ENCODE results near the gene ADARB1. TPM values are rescaled to one million over a fixed set of nuclear protein-coding genes. Genes with fewer than 3 reads are reported as not detected.

Gene ADARB1
- total RNA-seq, 2 experiments from 2014 or later, result 6.6 to 20.5 TPM

GRCh38 chr21:45166931-45167330 lies 92.6 kb downstream of the ADARB1 start:
- Histone ChIP-seq H3K4me2 (ENCODE audit: low read length) (no peak overlapping the region), H3K27ac (ENCODE audit: low read depth, low read length, poor library complexity, severe bottlenecking) (no peak overlapping the region), H3K4me1 (ENCODE audit: insufficient read depth, low read length, poor library complexity, severe bottlenecking) (no peaks in the 10 kb centered on the region), H3K79me2 (ENCODE audit: insufficient read depth, low read depth, low read length) (no peaks in the 10 kb centered on the region), H3K4me3 (ENCODE audit: low read depth, low read length, poor library complexity, severe bottlenecking) (no peak overlapping the region), H3K9me3 (ENCODE audit: low read length) (no peaks in the 10 kb centered on the region), H2AFZ (ENCODE audit: low read length) (no peak overlapping the region), H3K9me2 (ENCODE audit: insufficient read depth, low read length) (no peaks in the 10 kb centered on the region), H3K36me3 (ENCODE audit: insufficient read depth, low read length) (no peaks in the 10 kb centered on the region), H4K20me1 (ENCODE audit: insufficient read depth, low read length) (no peaks in the 10 kb centered on the region)
- intact Hi-C loops (cut with micrococcal nuclease; ENCODE audit: unreplicated experiment), result no loop called here
- no TSS peak for BruUV-seq (replicated peaks)
- TF ChIP-seq, protein P1, sequence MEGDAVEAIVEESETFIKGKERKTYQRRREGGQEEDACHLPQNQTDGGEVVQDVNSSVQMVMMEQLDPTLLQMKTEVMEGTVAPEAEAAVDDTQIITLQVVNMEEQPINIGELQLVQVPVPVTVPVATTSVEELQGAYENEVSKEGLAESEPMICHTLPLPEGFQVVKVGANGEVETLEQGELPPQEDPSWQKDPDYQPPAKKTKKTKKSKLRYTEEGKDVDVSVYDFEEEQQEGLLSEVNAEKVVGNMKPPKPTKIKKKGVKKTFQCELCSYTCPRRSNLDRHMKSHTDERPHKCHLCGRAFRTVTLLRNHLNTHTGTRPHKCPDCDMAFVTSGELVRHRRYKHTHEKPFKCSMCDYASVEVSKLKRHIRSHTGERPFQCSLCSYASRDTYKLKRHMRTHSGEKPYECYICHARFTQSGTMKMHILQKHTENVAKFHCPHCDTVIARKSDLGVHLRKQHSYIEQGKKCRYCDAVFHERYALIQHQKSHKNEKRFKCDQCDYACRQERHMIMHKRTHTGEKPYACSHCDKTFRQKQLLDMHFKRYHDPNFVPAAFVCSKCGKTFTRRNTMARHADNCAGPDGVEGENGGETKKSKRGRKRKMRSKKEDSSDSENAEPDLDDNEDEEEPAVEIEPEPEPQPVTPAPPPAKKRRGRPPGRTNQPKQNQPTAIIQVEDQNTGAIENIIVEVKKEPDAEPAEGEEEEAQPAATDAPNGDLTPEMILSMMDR (conservative IDR thresholded peaks at IDR 0.05; ENCODE audit: low read length), result no peak
- no peak for TF ChIP-seq EZH2phosphoT487 (IDR thresholded peaks at IDR 0.05; ENCODE audit: borderline replicate concordance, low read depth, low read length)
- ChIA-PET POLR2A (interaction anchor here (0.6 kb wide), 1 partner anchor 475 kb away, joined by 3 read pairs; no protein-coding TSS in a partner anchor), CTCF (ENCODE audit: unreplicated experiment) (no interaction called here)
- no peak for DNase-seq (ENCODE audit: low spot score)

DNA sequence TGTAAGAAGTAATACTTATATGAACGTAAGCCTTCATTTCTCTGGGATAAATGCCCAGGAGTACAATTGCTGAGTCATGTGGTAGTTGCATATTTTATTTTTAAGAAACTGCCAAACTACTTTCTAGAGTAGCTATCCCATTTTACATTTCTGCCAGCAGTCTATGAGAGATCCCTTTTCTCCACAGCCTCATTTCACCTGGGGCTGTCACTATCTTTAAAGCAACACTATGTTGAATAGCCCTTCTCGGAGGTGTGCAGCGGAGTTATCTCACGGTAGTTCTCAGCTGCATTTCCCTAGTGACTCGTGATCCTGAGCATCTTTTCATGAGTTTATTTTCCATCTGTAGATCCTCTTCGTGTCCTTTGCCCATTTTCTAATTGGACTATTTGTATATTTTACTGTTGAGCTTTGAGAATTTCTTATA lies 93.4 kb downstream of the ADARB1 start:
- no peaks in the 10 kb centered on the region for H3K9me2 ChIP-seq (ENCODE audit: insufficient read depth, low read length)
- H3K27ac ChIP-seq (ENCODE audit: low read depth, low read length, poor library complexity, severe bottlenecking), result no peak overlapping the region
- no peak overlapping the region for H3K4me2 ChIP-seq (ENCODE audit: low read length)
- intact Hi-C loops (cut with micrococcal nuclease; ENCODE audit: unreplicated experiment), result no loop called here
- no TSS peak for BruUV-seq (replicated peaks)
- H2AFZ ChIP-seq (ENCODE audit: low read length), result no peak overlapping the region
- no peak overlapping the region for H3K4me3 ChIP-seq (ENCODE audit: low read depth, low read length, poor library complexity, severe bottlenecking)
- POLR2A ChIA-PET, result interaction anchor here (0.6 kb wide), 1 partner anchor 710 kb away, joined by 3 read pairs; no protein-coding TSS in a partner anchor
- TF ChIP-seq, protein P1 (conservative IDR thresholded peaks at IDR 0.05; ENCODE audit: low read length), result no peak
- TF ChIP-seq EZH2phosphoT487 (IDR thresholded peaks at IDR 0.05; ENCODE audit: borderline replicate concordance, low read depth, low read length), result no peak
- H3K4me1 ChIP-seq (ENCODE audit: insufficient read depth, low read length, poor library complexity, severe bottlenecking), result no peaks in the 10 kb centered on the region
- no peaks in the 10 kb centered on the region for H3K79me2 ChIP-seq (ENCODE audit: insufficient read depth, low read depth, low read length)
- no peaks in the 10 kb centered on the region for H4K20me1 ChIP-seq (ENCODE audit: insufficient read depth, low read length)
- no peak for DNase-seq (ENCODE audit: low spot score)
- CTCF ChIA-PET (ENCODE audit: unreplicated experiment), result no interaction called here
- no peaks in the 10 kb centered on the region for H3K9me3 ChIP-seq (ENCODE audit: low read length)
- no peaks in the 10 kb centered on the region for H3K36me3 ChIP-seq (ENCODE audit: insufficient read depth, low read length)

- Histone ChIP-seq H3K27ac (ENCODE audit: low read depth, low read length, poor library complexity, severe bottlenecking) (no peak overlapping the region), H4K20me1 (ENCODE audit: insufficient read depth, low read length) (no peaks in the 10 kb centered on the region), H3K4me2 (ENCODE audit: low read length) (no peak overlapping the region), H3K9me3 (ENCODE audit: low read length) (no peaks in the 10 kb centered on the region), H2AFZ (ENCODE audit: low read length) (no peak overlapping the region), H3K4me3 (ENCODE audit: low read depth, low read length, poor library complexity, severe bottlenecking) (no peak overlapping the region), H3K9me2 (ENCODE audit: insufficient read depth, low read length) (no peaks in the 10 kb centered on the region), H3K36me3 (ENCODE audit: insufficient read depth, low read length) (no peaks in the 10 kb centered on the region), H3K79me2 (ENCODE audit: insufficient read depth, low read depth, low read length) (no peaks in the 10 kb centered on the region), H3K4me1 (ENCODE audit: insufficient read depth, low read length, poor library complexity, severe bottlenecking) (no peaks in the 10 kb centered on the region)
- DNase-seq (ENCODE audit: low spot score), result no peak
- no TSS peak for BruUV-seq (replicated peaks)
- intact Hi-C loops (cut with micrococcal nuclease; ENCODE audit: unreplicated experiment), result no loop called here
- ChIA-PET CTCF (ENCODE audit: unreplicated experiment) (no interaction called here), POLR2A (no interaction called here)
- no peak for TF ChIP-seq EZH2phosphoT487 (IDR thresholded peaks at IDR 0.05; ENCODE audit: borderline replicate concordance, low read depth, low read length)
- TF ChIP-seq, protein P1 (conservative IDR thresholded peaks at IDR 0.05; ENCODE audit: low read length), result no peak
Measured at GRCh38 chr21:45168522-45168921, 94.1 kb downstream of the ADARB1 start.

All from OCI-LY7 (cell line).